ENCODE results near the gene KNOP1.

The KNOP1 gene

GRCh38 chr16:19760356-19761060 is 42.5 kb upstream of the KNOP1 start:
- DNase-seq (ENCODE audit: low spot score), result no peak
- POLR2A ChIA-PET (ENCODE audit: low non-redundant PET), result interaction anchor here (0.5 kb wide), 1 partner anchor 1540 kb away, joined by 6 read pairs; no protein-coding TSS in a partner anchor
- H3K27ac ChIP-seq, result no peak overlapping the region
- CTCF ChIA-PET, result no interaction called here
- no peak for TF ChIP-seq CTCF (conservative IDR thresholded peaks at IDR 0.05; ENCODE audit: low read depth)

- DNase-seq (ENCODE audit: low spot score), result no peak
- no peak overlapping the region for H3K27ac ChIP-seq
- TF ChIP-seq CTCF (conservative IDR thresholded peaks at IDR 0.05; ENCODE audit: low read depth), result no peak
- ChIA-PET CTCF (interaction anchor here (0.7 kb wide), 1 partner anchor 55 kb away, joined by 4 read pairs; no protein-coding TSS in a partner anchor), POLR2A (ENCODE audit: low non-redundant PET) (no interaction called here)
Observed at GRCh38 chr16:19757762-19758595, 40.0 kb upstream of the KNOP1 start.

DNA sequence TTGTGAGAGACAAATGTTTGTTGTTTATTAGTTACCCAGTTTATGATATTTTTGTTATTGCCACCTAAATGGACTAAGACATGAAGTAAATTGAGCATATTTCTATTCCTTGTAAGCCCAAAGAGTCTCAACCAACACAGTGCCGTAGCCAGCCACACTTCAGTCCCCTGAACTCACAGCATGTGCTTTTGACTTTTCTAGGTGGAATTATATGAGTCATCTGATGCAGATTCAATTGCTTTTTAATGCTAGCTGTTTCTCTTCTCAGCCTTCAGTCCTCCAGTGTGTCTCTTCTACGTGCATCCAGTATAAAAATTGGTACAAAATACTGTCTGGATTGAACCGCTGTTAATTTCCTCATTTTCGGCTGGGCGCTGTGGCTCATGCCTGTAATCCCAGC is 39.0 kb upstream of the KNOP1 start:
- no peak for TF ChIP-seq CTCF (conservative IDR thresholded peaks at IDR 0.05; ENCODE audit: low read depth)
- no peak for DNase-seq (ENCODE audit: low spot score)
- H3K27ac ChIP-seq, result no peak overlapping the region
- ChIA-PET POLR2A (ENCODE audit: low non-redundant PET) (no interaction called here), CTCF (no interaction called here)

DNA sequence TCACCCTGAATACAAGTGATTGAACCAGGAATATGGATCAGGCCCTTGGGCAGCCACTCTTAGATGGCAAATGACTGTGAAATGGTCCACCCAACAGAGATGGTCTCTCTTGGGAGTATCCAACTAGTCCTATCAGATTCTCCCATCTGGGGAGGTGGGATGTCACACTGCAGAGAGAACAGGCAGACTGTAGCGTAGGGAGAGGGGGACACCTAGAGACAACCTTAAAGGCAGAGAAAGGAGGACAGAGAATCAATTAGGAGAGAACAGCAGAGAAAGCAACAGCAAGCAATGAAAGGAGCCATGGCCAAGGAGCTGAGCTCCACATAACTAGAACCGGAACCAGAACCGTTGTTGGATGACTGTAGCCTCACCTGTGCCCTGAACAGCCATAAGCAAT is 37.2 kb upstream of the KNOP1 start:
- no peak overlapping the region for H3K27ac ChIP-seq
- POLR2A ChIA-PET (ENCODE audit: low non-redundant PET), result no interaction called here
- DNase-seq (ENCODE audit: low spot score), result no peak
- CTCF ChIA-PET, result no interaction called here
- TF ChIP-seq CTCF (conservative IDR thresholded peaks at IDR 0.05; ENCODE audit: low read depth), result no peak

- POLR2A ChIA-PET (ENCODE audit: low non-redundant PET), result no interaction called here
Observed at GRCh38 chr16:19754644-19755036, 36.6 kb upstream of the KNOP1 start.

More at GRCh38 chr16:19754644-19755036, 36.6 kb upstream of the KNOP1 start:
- H3K27ac ChIP-seq, result no peak overlapping the region
- CTCF ChIA-PET, result no interaction called here
- TF ChIP-seq CTCF (conservative IDR thresholded peaks at IDR 0.05; ENCODE audit: low read depth), result no peak
- DNase-seq (ENCODE audit: low spot score), result no peak
